Retinal pigment epithelial cell (primary cell): ENCODE results near the gene OCA2.
"Not testable (repeated sequence)": the region's sequence is repeated elsewhere in the genome, so short reads cannot be mapped to it uniquely, and the experiment has no call there.

Experiments used
- DNase-seq: peaks from one replicate; pipeline ENCODE4 v3.0.0-alpha.2; 2010; ENCODE audit warnings: low read depth
- H3K4me3 ChIP-seq: 2 replicates; pipeline ENCODE4 v1.5.1; 2011; ENCODE audit warnings: mild to moderate bottlenecking, low read length, control low read depth, moderate library complexity
- TF ChIP-seq, protein P1 (sequence below): conservative IDR thresholded peaks from 2 replicates; pipeline ENCODE4 v1.5.1; 2011; ENCODE audit warnings: low read depth, low read length, control low read depth, inconsistent platforms

Gene OCA2

DNA sequence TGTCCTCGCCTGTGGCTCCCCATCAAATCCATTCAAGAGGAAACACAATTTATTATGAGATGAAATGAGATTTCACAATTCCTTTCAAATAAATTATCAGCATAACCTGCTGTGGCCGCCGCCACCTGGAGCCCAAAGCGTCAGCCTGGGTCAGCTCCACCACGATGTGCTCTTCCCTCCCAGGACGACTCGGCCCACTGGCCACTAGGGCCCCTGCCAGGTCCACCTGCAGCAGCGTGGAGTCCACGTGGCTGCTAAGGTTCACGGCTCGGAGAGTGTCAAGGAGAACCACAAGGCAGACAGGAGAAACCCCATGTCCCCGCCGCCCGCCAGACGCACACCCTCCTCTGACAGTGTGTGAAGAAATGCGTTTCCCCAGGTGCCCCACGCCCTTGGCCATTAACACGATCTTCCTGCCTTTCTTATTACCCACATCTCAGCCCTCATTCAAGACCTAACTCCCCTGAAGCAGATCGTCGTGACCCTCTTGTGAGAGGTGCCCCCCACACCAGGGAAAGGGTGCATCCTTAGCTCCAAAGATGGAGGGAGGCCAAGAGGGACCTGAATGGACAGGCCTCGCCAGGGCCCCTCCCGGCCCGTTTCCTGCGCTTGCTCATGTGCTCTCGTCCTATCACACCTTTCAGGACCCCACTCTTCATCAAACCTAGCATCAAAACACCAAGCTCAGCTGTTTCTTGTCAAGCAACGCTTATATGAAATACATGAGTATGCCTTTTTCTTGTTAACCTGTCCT lies 80.6 kb downstream of the OCA2 start:
- no peak overlapping the region for H3K4me3 ChIP-seq
- DNase-seq = no peak
- TF ChIP-seq, protein P1, sequence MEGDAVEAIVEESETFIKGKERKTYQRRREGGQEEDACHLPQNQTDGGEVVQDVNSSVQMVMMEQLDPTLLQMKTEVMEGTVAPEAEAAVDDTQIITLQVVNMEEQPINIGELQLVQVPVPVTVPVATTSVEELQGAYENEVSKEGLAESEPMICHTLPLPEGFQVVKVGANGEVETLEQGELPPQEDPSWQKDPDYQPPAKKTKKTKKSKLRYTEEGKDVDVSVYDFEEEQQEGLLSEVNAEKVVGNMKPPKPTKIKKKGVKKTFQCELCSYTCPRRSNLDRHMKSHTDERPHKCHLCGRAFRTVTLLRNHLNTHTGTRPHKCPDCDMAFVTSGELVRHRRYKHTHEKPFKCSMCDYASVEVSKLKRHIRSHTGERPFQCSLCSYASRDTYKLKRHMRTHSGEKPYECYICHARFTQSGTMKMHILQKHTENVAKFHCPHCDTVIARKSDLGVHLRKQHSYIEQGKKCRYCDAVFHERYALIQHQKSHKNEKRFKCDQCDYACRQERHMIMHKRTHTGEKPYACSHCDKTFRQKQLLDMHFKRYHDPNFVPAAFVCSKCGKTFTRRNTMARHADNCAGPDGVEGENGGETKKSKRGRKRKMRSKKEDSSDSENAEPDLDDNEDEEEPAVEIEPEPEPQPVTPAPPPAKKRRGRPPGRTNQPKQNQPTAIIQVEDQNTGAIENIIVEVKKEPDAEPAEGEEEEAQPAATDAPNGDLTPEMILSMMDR = no peak

- DNase-seq = no peak
- TF ChIP-seq, protein P1 = peak; percentile 16
- H3K4me3 ChIP-seq = no peak overlapping the region
Observed at GRCh38 chr15:28017423-28017924, 81.6 kb downstream of the OCA2 start.

DNA sequence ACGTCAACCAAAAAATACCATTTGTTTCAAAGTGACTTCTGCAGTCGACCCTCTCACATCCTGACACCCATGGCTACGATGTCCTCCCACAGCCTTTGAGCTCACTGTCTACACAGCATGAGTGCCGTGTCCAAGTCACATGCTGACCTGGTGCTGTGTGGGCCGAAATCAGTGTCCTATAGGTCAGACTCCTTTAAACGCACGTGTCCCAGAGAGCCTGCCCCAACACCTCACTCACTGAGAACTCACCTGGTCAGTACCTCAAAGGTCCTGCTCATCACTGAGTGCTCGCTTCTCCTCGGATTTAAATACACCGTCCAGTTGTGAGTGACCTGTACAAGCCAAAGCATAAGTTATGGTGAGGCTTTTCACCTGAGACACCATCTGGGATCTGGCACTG lies 83.3 kb downstream of the OCA2 start:
- H3K4me3 ChIP-seq = no peak overlapping the region
- TF ChIP-seq, protein P1 = no peak
- no peak for DNase-seq

- no peak overlapping the region for H3K4me3 ChIP-seq
- TF ChIP-seq, protein P1 = no peak
- DNase-seq = no peak
Observed at GRCh38 chr15:28014623-28015200, 84.4 kb downstream of the OCA2 start.

- no peak overlapping the region for H3K4me3 ChIP-seq
- TF ChIP-seq, protein P1 = no peak
- no peak for DNase-seq
Observed at GRCh38 chr15:28013976-28014375, 85.1 kb downstream of the OCA2 start.

- no peak overlapping the region for H3K4me3 ChIP-seq
- no peak for DNase-seq
- TF ChIP-seq, protein P1 = no peak
Observed at GRCh38 chr15:28013480-28013879, 85.6 kb downstream of the OCA2 start.

DNA sequence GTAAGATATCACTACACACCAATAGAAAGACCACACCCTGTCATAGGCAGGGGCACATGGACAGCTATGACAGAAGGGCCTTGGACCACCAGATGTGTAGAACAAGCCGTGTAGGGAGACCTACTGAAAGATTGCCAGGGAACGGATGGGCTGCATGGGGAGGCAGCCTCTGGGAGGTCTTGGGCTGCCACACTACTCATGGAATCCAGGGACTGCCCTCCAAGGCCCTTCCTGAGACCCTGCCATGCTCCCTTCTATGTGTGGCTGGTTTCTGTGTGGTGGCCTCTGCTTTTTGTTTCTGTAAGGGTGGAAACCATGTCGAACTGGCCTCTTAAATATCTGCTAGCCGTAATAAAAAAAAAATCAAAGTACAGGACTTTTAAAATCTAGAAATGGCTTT lies 86.9 kb downstream of the OCA2 start:
- TF ChIP-seq, protein P1 = no peak
- H3K4me3 ChIP-seq = no peak overlapping the region
- no peak for DNase-seq

DNA sequence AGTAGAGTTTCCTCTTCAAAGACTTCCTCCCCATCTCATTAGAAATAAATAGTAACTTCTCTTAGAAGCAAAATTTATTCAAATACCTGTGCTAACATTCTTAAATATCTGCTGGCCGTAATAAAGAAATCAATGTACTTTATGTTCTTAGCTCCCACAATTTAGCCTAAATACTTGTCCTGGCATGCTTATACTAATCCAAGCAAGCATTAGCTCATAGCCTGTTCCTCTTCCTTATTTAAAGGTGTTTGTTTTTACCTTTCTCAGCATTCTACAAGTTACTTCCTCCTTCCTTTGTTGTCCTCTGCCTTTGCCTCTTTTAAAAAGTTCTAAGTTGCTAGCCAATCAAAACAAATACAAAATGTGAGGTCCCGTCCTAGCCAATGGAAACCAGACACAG lies 90.9 kb downstream of the OCA2 start:
- H3K4me3 ChIP-seq, DNase-seq: not testable (repeated sequence)
